GM12873 (cell line): Measurements from ENCODE around the gene FAM168A.

Source experiments
- TF ChIP-seq, protein P1 (sequence below): IDR thresholded peaks from 2 replicates; pipeline ENCODE4 v1.5.1; 2012; ENCODE audit warnings: low read depth, mild to moderate bottlenecking, moderate library complexity, low read length, control low read depth; ENCODE audit not compliant: insufficient read depth; ENCODE audit errors: missing control alignments

FAM168A gene

DNA sequence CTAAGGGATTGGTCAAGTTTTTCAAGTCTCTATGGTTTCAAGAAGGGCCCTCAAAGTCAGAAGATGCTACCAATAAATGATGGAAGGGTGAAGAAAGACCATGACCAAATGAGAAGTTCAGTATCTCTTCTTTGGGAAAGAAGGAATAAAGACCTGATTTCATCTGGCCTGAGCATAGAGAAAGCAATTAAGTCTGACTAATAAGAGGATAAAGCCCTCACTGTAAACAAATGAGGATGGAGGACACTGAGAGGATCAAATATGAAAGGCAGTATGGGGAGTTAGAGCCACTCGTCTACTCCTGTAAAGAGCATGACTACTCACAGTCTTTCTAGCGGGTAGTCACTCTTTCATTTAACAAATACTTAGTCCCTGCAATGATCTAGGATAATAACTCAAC lies 44.6 kb downstream of the FAM168A start:
- TF ChIP-seq, protein P1, sequence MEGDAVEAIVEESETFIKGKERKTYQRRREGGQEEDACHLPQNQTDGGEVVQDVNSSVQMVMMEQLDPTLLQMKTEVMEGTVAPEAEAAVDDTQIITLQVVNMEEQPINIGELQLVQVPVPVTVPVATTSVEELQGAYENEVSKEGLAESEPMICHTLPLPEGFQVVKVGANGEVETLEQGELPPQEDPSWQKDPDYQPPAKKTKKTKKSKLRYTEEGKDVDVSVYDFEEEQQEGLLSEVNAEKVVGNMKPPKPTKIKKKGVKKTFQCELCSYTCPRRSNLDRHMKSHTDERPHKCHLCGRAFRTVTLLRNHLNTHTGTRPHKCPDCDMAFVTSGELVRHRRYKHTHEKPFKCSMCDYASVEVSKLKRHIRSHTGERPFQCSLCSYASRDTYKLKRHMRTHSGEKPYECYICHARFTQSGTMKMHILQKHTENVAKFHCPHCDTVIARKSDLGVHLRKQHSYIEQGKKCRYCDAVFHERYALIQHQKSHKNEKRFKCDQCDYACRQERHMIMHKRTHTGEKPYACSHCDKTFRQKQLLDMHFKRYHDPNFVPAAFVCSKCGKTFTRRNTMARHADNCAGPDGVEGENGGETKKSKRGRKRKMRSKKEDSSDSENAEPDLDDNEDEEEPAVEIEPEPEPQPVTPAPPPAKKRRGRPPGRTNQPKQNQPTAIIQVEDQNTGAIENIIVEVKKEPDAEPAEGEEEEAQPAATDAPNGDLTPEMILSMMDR, result no peak

DNA sequence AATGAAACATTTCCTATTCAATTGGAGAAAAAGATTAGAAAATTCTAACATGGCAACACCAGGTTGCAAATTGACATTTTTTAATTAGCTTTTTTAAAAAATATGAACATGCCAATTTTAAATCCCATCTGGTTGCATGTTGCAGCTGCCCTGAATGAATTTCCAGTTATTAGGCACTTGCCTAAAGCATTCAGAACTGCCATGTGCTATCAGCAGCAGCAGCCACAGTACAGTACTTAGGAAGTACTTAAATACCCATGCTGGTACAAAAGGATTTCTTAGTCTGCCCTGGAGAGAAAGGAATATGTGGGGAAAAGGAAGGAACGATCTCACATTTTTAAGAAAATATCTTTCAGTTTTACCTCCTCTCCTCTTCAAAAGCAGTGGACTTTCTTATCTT lies 46.2 kb downstream of the FAM168A start:
- TF ChIP-seq, protein P1, result no peak

GRCh38 chr11:73549376-73549775 lies 48.5 kb downstream of the FAM168A start:
- TF ChIP-seq, protein P1, result no peak

- TF ChIP-seq, protein P1, result no peak
These were observed 50.0 kb downstream of the FAM168A start for GRCh38 chr11:73547706-73548595.

DNA sequence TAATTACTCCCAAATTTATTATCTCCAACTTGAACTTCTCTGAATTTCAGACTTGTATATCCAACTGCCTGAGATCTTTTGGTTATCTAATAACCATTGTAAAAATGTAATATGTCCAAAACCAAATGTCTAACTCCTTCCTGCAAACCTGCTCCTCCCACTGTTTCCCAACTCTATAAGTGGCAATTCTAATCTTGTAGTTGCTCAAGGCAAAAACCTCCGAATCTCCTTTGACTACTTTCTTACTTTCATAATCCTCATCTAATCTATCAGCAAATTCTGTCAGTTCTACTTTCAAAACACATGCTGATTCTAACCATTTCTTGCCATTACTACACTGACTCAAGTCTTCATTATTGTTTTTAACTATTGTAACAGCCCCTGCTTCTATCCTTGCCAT lies 55.7 kb downstream of the FAM168A start:
- TF ChIP-seq, protein P1, result no peak

DNA sequence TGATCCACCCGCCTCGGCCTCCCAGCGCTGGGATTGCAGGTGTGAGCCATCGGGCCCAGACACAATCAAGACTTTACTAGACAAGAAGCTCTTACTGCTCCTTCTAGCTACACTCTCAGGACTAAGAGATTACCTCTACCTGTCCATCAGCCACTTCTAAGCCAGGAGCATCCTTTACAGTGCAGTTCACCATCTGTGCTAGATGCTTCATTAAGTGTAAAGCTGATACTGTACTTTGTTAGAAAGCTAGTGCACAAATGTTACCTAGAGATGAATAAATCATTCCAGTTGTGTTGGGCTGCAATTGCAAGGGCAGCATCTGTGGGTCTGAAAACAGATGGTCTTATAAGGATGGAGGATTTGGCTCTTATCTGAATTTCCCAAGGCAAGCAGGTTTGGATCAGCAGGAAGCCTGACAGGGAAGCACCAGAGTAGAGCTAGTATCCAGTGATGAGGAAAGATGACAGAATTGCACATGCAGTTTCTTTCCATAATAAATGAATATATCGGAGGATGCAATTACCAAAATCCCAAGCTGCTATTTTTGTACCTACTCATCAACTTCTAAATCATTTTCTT lies 58.3 kb downstream of the FAM168A start:
- TF ChIP-seq, protein P1, result no peak

GRCh38 chr11:73538381-73538872 lies 59.5 kb downstream of the FAM168A start:
- TF ChIP-seq, protein P1, result no peak
